Vagina (tissue), 2 donors: ENCODE data around the gene DAP3. TPM values are rescaled to one million over a fixed set of nuclear protein-coding genes. Genes with fewer than 3 reads are reported as not detected.
A peak's percentile ranks its signal among the peaks of the same experiment; 100 is the strongest.

ENCODE experiments used
- DNase-seq, 2 donors: peaks; one replicate each; pipeline ENCODE4 v3.0.0-alpha.2; 2017; ENCODE audit errors: extremely low spot score in 2 of 2
- H3K27ac ChIP-seq: fragments of 200-600 bp; sonication (generic); one replicate; pipeline ENCODE4 v1.5.1; 2019
- H3K27me3 ChIP-seq: fragments of 200-600 bp; sonication (generic); one replicate; pipeline ENCODE4 v1.5.1; 2019
- H3K36me3 ChIP-seq, 2 donors: fragments of 200-600 bp; sonication (generic); one replicate each; pipeline ENCODE4 v1.5.1; 2017 to 2019
- H3K4me1 ChIP-seq: fragments of 200-600 bp; sonication (generic); one replicate; pipeline ENCODE4 v1.5.1; 2019
- H3K4me3 ChIP-seq, 2 donors: fragments of 200-600 bp; sonication (generic); 1 replicate in 1 of 2; 2 replicates in 1 of 2; pipeline ENCODE4 v1.5.1; 2016 to 2019
- H3K9me3 ChIP-seq: fragments of 200-600 bp; sonication (generic); one replicate; pipeline ENCODE4 v1.5.1; 2019
- CTCF ChIP-seq, 3 experiments: fragments of 450-650 bp in 2 of 3; fragments of 200-600 bp in 1 of 3; sonication (generic) in 1 of 3; IDR thresholded peaks; one replicate each; pipeline ENCODE4 v1.5.1; 2017 to 2019; ENCODE audit warnings: antibody characterized with exemption in 3 of 3, mild to moderate bottlenecking in 2 of 3, moderate library complexity in 2 of 3
- POLR2A ChIP-seq, 2 donors: fragments of 450-650 bp; IDR thresholded peaks; one replicate each; pipeline ENCODE4 v1.6.1; 2017; ENCODE audit warnings: antibody characterized with exemption in 2 of 2, mild to moderate bottlenecking in 2 of 2, moderate library complexity in 2 of 2
- POLR2AphosphoS5 ChIP-seq, 2 donors: sonication (generic); formaldehyde crosslinking; IDR thresholded peaks; one replicate each; pipeline ENCODE4 v1.9.0; 2017; ENCODE audit warnings: antibody characterized with exemption in 2 of 2, mild to moderate bottlenecking in 2 of 2, low read depth in 1 of 2; ENCODE audit not compliant: insufficient read depth in 1 of 2
- intact Hi-C: fragments of 100-400 bp; cut with DNase I; formaldehyde crosslinking; loops from one replicate; pipeline ENCODE4 v1.15.1; 2023
- total RNA-seq: library from RNA; depleted of rRNA; stranded (reverse); fragments of >200 nt; gene quantifications from one replicate; pipeline ENCODE4 v1.2.3, GENCODE V29; 2016

Gene DAP3
- total RNA-seq, 1 donor from 2014 or later: 129 TPM

- Histone ChIP-seq H3K27me3 (no peaks in the 10 kb centered on the region), H3K27ac (peak within 1 kb of the TSS; percentile 96), H3K36me3 (peaks cover 0 to 10% of the 10 kb centered on the region in 2 donors), H3K4me1 (peaks cover 47% of the 10 kb centered on the region), H3K4me3 (peak within 1 kb of the TSS; percentile 75 to 95), H3K9me3 (no peaks in the 10 kb centered on the region)
- TF ChIP-seq CTCF (IDR thresholded peaks at IDR 0.05): peak in 1 of 3 experiments; percentile 14
- peak in 1 of 2 donors; percentile 85 for TF ChIP-seq POLR2A (IDR thresholded peaks at IDR 0.05)
- TF ChIP-seq POLR2AphosphoS5 (IDR thresholded peaks at IDR 0.05; ENCODE audit: insufficient read depth in 1 of 2, low read depth in 1 of 2): peak; percentile 72 to 97
- intact Hi-C loops: no loop called here
- peak in 1 of 2 donors; percentile 93 for DNase-seq
These were observed 389 bp upstream of the DAP3 start, which contains the start of gene YY1AP1 for GRCh38 chr1:155688324-155689080. YY1AP1 (minus strand) TSS chr1:155688774; CDS start chr1:155680436, 8,338 bp downstream.

GRCh38 chr1:155691992-155692528, 3.2 kb downstream of the DAP3 start:
- Histone ChIP-seq H3K9me3 (no peaks in the 10 kb centered on the region), H3K27ac (no peak overlapping the region), H3K4me1 (peaks cover 38% of the 10 kb centered on the region), H3K36me3 (peaks cover 0 to 10% of the 10 kb centered on the region in 2 donors), H3K4me3 (no peak overlapping the region), H3K27me3 (no peaks in the 10 kb centered on the region)
- TF ChIP-seq POLR2A (IDR thresholded peaks at IDR 0.05): no peak
- no peak for TF ChIP-seq POLR2AphosphoS5 (IDR thresholded peaks at IDR 0.05; ENCODE audit: insufficient read depth in 1 of 2, low read depth in 1 of 2)
- no peak for TF ChIP-seq CTCF (IDR thresholded peaks at IDR 0.05)
- DNase-seq: no peak
- intact Hi-C loops: no loop called here

DNA sequence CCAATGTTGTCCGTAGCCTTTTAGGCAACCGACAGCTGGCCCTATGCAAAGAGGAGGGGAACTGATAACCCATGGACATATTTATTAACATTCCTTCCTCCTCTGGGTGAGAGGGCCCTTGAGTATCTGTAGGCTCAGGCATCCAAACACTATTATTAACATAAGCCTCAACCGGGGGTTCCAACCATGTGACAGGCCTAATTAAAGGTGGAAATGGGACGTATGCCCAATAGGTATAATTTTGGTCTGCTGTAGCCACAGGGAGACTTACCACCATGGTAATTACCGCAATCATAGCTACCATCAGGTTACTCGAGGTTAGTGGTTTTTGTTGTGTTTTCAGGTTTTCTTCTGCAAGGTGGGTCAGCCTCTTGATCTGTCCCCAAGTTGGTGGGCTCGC, 5.3 kb downstream of the DAP3 start:
- Histone ChIP-seq H3K36me3 (peaks cover 0 to 10% of the 10 kb centered on the region in 2 donors), H3K9me3 (no peaks in the 10 kb centered on the region), H3K27me3 (no peaks in the 10 kb centered on the region), H3K4me3 (no peak overlapping the region), H3K4me1 (peaks cover 38% of the 10 kb centered on the region), H3K27ac (no peak overlapping the region)
- no peak for TF ChIP-seq POLR2AphosphoS5 (IDR thresholded peaks at IDR 0.05; ENCODE audit: insufficient read depth in 1 of 2, low read depth in 1 of 2)
- no peak for TF ChIP-seq POLR2A (IDR thresholded peaks at IDR 0.05)
- TF ChIP-seq CTCF (IDR thresholded peaks at IDR 0.05): no peak
- intact Hi-C loops: no loop called here
- no peak for DNase-seq

GRCh38 chr1:155695072-155695471, 6.2 kb downstream of the DAP3 start:
- intact Hi-C loops: no loop called here
- H3K36me3 ChIP-seq: peaks cover 0 to 10% of the 10 kb centered on the region in 2 donors
- H3K27me3 ChIP-seq: no peaks in the 10 kb centered on the region
- H3K4me1 ChIP-seq: peaks cover 30% of the 10 kb centered on the region
- H3K4me3 ChIP-seq: no peak overlapping the region
- no peaks in the 10 kb centered on the region for H3K9me3 ChIP-seq
- no peak overlapping the region for H3K27ac ChIP-seq
- DNase-seq: no peak
- TF ChIP-seq CTCF (IDR thresholded peaks at IDR 0.05): no peak
- TF ChIP-seq POLR2AphosphoS5 (IDR thresholded peaks at IDR 0.05; ENCODE audit: insufficient read depth in 1 of 2, low read depth in 1 of 2): no peak
- TF ChIP-seq POLR2A (IDR thresholded peaks at IDR 0.05): no peak

- TF ChIP-seq CTCF (IDR thresholded peaks at IDR 0.05): no peak
- Histone ChIP-seq H3K9me3 (no peaks in the 10 kb centered on the region), H3K27ac (no peak overlapping the region), H3K4me3 (no peak overlapping the region), H3K36me3 (peaks cover 0 to 10% of the 10 kb centered on the region in 2 donors), H3K4me1 (peaks cover 24% of the 10 kb centered on the region), H3K27me3 (no peaks in the 10 kb centered on the region)
- no peak for DNase-seq
- intact Hi-C loops: no loop called here
These were observed 6.7 kb downstream of the DAP3 start for GRCh38 chr1:155695608-155696007.
